H1 (cell line): ENCODE results near the gene APOL3. TPM values are rescaled to one million over a fixed set of nuclear protein-coding genes. Genes with fewer than 3 reads are reported as not detected.

Experiments
- CTCF ChIA-PET: fragments of 300-600 bp; sonication (Branson Sonifier 250); formaldehyde crosslinking; loops from one replicate; lab custom pipeline; 2021; ENCODE audit not compliant: partially characterized antibody; lab: Charles Lee
- POLR2A ChIA-PET: fragments of 300-600 bp; sonication (Branson Sonifier 250); formaldehyde crosslinking; loops from one replicate; lab custom pipeline; 2021; ENCODE audit warnings: inconsistent platforms; ENCODE audit not compliant: partially characterized antibody; lab: Charles Lee
- DNase-seq, 2 experiments: peaks; one replicate each; pipeline versions ENCODE4 v3.0.0 to v3.0.0-alpha.2; 2010 to 2022; ENCODE audit warnings: low spot score in 2 of 2, low read depth in 1 of 2, mixed read lengths in 1 of 2
- FAIRE-seq: peaks from 2 replicates; lab custom pipeline; 2011; peaks lifted over from hg19 to GRCh38; lab: Jason Lieb, UNC
- H2AFZ ChIP-seq: 2 replicates; pipeline ENCODE4 v1.8.1; 2012; ENCODE audit warnings: low read length, inconsistent platforms
- H2AK5ac ChIP-seq: 2 replicates; pipeline ENCODE4 v1.6.1; 2013; ENCODE audit warnings: low read depth, low read length
- H2BK120ac ChIP-seq: replicated peaks from 2 replicates; pipeline ENCODE3; 2013; ENCODE audit warnings: low read depth, low read length, inconsistent platforms
- H2BK12ac ChIP-seq: 2 replicates; pipeline ENCODE4 v1.6.1; 2013; ENCODE audit warnings: low read depth, low read length
- H2BK15ac ChIP-seq: 2 replicates; pipeline ENCODE4 v1.6.1; 2013; ENCODE audit warnings: low read length
- H2BK20ac ChIP-seq: 2 replicates; pipeline ENCODE4 v1.6.1; 2013; ENCODE audit warnings: low read length
- H2BK5ac ChIP-seq: 2 replicates; pipeline ENCODE4 v1.6.1; 2013; ENCODE audit warnings: low read depth, low read length
- H3K14ac ChIP-seq: 2 replicates; pipeline ENCODE4 v1.6.1; 2013; ENCODE audit warnings: inconsistent platforms; ENCODE audit not compliant: insufficient read length
- H3K18ac ChIP-seq: 2 replicates; pipeline ENCODE4 v1.6.1; 2013; ENCODE audit warnings: low read length; ENCODE audit errors: extremely low read depth
- H3K23ac ChIP-seq: 2 replicates; pipeline ENCODE4 v1.6.1; 2013; ENCODE audit warnings: inconsistent platforms; ENCODE audit not compliant: insufficient read length
- H3K23me2 ChIP-seq: 2 replicates; pipeline ENCODE4 v1.6.1; 2013; ENCODE audit warnings: low read depth, low read length
- H3K27ac ChIP-seq: 2 replicates; pipeline ENCODE4 v1.6.1; 2011; ENCODE audit warnings: low read depth, low read length, inconsistent platforms
- H3K27me3 ChIP-seq, 4 experiments: replicated peaks in 1 of 4; 1 replicate in 1 of 4; 2 replicates in 3 of 4; pipeline versions ENCODE4 v1.6.1 to v1.8.1; 2011 to 2013; ENCODE audit warnings: low read length in 3 of 4, mild to moderate bottlenecking in 3 of 4, inconsistent platforms in 2 of 4, mixed read lengths in 2 of 4, moderate library complexity in 1 of 4; ENCODE audit not compliant: control insufficient read depth in 3 of 4, insufficient read depth in 3 of 4; ENCODE audit errors: extremely low read depth in 1 of 4
- H3K36me3 ChIP-seq, 4 experiments: 2 replicates each; pipeline versions ENCODE4 v1.6.1 to v1.8.1; 2011 to 2013; ENCODE audit warnings: mild to moderate bottlenecking in 4 of 4, low read length in 3 of 4, moderate library complexity in 2 of 4, control low read depth in 1 of 4, inconsistent platforms in 1 of 4; ENCODE audit not compliant: insufficient read depth in 4 of 4, control insufficient read depth in 2 of 4
- H3K4ac ChIP-seq: replicated peaks from 2 replicates; pipeline ENCODE3; 2013; ENCODE audit warnings: low read length, low read depth, mixed read lengths, inconsistent platforms; ENCODE audit not compliant: insufficient read length
- H3K4me1 ChIP-seq, 4 experiments: replicated peaks in 1 of 4; 1 replicate in 1 of 4; 2 replicates in 3 of 4; pipeline versions ENCODE4 v1.6.1 to v1.8.1; 2011 to 2013; ENCODE audit warnings: low read length in 3 of 4, inconsistent platforms in 2 of 4, mixed read lengths in 1 of 4; ENCODE audit not compliant: insufficient read depth in 4 of 4, control insufficient read depth in 3 of 4
- H3K4me2 ChIP-seq, 2 experiments: 2 replicates each; pipeline versions ENCODE4 v1.6.1 to v1.8.1; 2011 to 2013; ENCODE audit warnings: low read depth in 2 of 2, low read length in 2 of 2, control low read depth in 1 of 2, inconsistent platforms in 1 of 2, mild to moderate bottlenecking in 1 of 2; ENCODE audit not compliant: insufficient read depth in 1 of 2
- H3K4me3 ChIP-seq, 4 experiments: fragments of 200-600, 300-600 bp in 1 of 4; sonication (generic), shearing (Covaris generic), sonication (Bioruptor Twin) in 1 of 4; 2 replicates each; pipeline versions ENCODE4 v1.5.1 to v1.8.1; 2011 to 2016; ENCODE audit warnings: low read length in 4 of 4, low read depth in 3 of 4, control low read depth in 2 of 4, inconsistent platforms in 2 of 4, mild to moderate bottlenecking in 2 of 4, mixed read lengths in 1 of 4, moderate library complexity in 1 of 4; ENCODE audit not compliant: insufficient read depth in 2 of 4; ENCODE audit errors: extremely low read depth in 1 of 4
- H3K56ac ChIP-seq: replicated peaks from 2 replicates; pipeline ENCODE3; 2013; ENCODE audit warnings: low read depth, mild to moderate bottlenecking, mixed read lengths, low read length, inconsistent platforms; ENCODE audit not compliant: insufficient read length
- H3K79me1 ChIP-seq: 2 replicates; pipeline ENCODE4 v1.6.1; 2013; ENCODE audit warnings: low read depth, low read length, control low read depth
- H3K79me2 ChIP-seq, 2 experiments: 2 replicates each; pipeline versions ENCODE4 v1.6.1 to v1.8.1; 2012 to 2013; ENCODE audit warnings: low read length in 2 of 2, mild to moderate bottlenecking in 2 of 2, inconsistent platforms in 1 of 2; ENCODE audit not compliant: insufficient read depth in 2 of 2, control insufficient read depth in 1 of 2
- H3K9ac ChIP-seq, 4 experiments: replicated peaks in 1 of 4; 1 replicate in 1 of 4; 2 replicates in 3 of 4; pipeline versions ENCODE4 v1.6.1 to v1.8.1; 2011 to 2013; ENCODE audit warnings: low read depth in 3 of 4, low read length in 3 of 4, control low read depth in 2 of 4, mild to moderate bottlenecking in 2 of 4, moderate library complexity in 2 of 4, inconsistent platforms in 1 of 4; ENCODE audit errors: extremely low read depth in 1 of 4
- H3K9me3 ChIP-seq, 2 experiments: 2 replicates each; pipeline versions ENCODE4 v1.6.1 to v1.8.1; 2012 to 2013; ENCODE audit warnings: mild to moderate bottlenecking in 2 of 2, moderate library complexity in 2 of 2, control low read depth in 1 of 2, inconsistent platforms in 1 of 2, low read depth in 1 of 2, low read length in 1 of 2, mixed read lengths in 1 of 2; ENCODE audit not compliant: insufficient read depth in 2 of 2
- H4K20me1 ChIP-seq, 2 experiments: replicated peaks in 1 of 2; 2 replicates each; pipeline versions ENCODE3 to v1.8.1; 2011 to 2013; ENCODE audit warnings: inconsistent platforms in 2 of 2, low read length in 2 of 2, mild to moderate bottlenecking in 1 of 2; ENCODE audit not compliant: insufficient read depth in 2 of 2, control insufficient read depth in 1 of 2
- H4K5ac ChIP-seq: 2 replicates; pipeline ENCODE4 v1.6.1; 2013; ENCODE audit warnings: low read length, low read depth, mixed read lengths, inconsistent platforms; ENCODE audit not compliant: insufficient read length
- H4K8ac ChIP-seq: 2 replicates; pipeline ENCODE4 v1.8.0; 2013; ENCODE audit warnings: mild to moderate bottlenecking, moderate library complexity, low read length, inconsistent platforms; ENCODE audit not compliant: insufficient read depth; ENCODE audit errors: extremely low read depth
- H4K91ac ChIP-seq: replicated peaks from 2 replicates; pipeline ENCODE3; 2013; ENCODE audit warnings: low read length, mixed read lengths, inconsistent platforms; ENCODE audit not compliant: insufficient read length
- JUN ChIP-seq: IDR thresholded peaks from 2 replicates; pipeline ENCODE4 v1.6.1; 2011; ENCODE audit warnings: low read depth, mild to moderate bottlenecking, improper control_type of control experiment, low read length
- KDM1A ChIP-seq: fragments of 200-600, 300-600 bp; sonication (generic); IDR thresholded peaks from 2 replicates; pipeline ENCODE4 v1.7.1; 2016; ENCODE audit warnings: mild to moderate bottlenecking, low read length, borderline replicate concordance
- KDM4A ChIP-seq: IDR thresholded peaks from one replicate; pipeline ENCODE4 v1.7.1; 2012; ENCODE audit warnings: low read depth, mild to moderate bottlenecking, moderate library complexity, low read length, inconsistent platforms; ENCODE audit not compliant: severe bottlenecking
- RNF2 ChIP-seq: fragments of 200-900, 300-1000 bp; sonication (generic); IDR thresholded peaks from 2 replicates; pipeline ENCODE4 v1.7.1; 2016; ENCODE audit warnings: borderline replicate concordance, low read depth, mild to moderate bottlenecking, antibody characterized with exemption, low read length; ENCODE audit not compliant: poor library complexity, severe bottlenecking; ENCODE audit errors: missing control alignments
- TEAD4 ChIP-seq: IDR thresholded peaks from 2 replicates; pipeline ENCODE4 v1.6.1; 2012; ENCODE audit warnings: low read depth, low read length, inconsistent platforms, mixed read lengths
- WGBS, 2 experiments: shearing (Covaris generic) in 1 of 2; methylation state at CpG; one replicate each; pipeline versions ENCODE4 v1.1.6 to v1.1.7; 2013 to 2015; ENCODE audit warnings: low lambda C conversion rate in 2 of 2, mixed read lengths in 2 of 2, inconsistent platforms in 1 of 2, low coverage in 1 of 2, missing lambda C conversion rate in 1 of 2; ENCODE audit not compliant: insufficient replicate concordance in 2 of 2, insufficient coverage in 1 of 2, insufficient read length in 1 of 2; ENCODE audit errors: extremely low coverage in 1 of 2, missing lambda C conversion rate in 1 of 2; 5-methylcytosine and 5-hydroxymethylcytosine counted together
- polyA plus RNA-seq, 7 experiments: library from polyadenylated mRNA; depleted of rRNA in 3 of 7; stranded (reverse) in 5 of 7; unstranded in 2 of 7; fragments of >200 nt in 5 of 7; fragments of 200-250 nt in 2 of 7; gene quantifications; 1 replicate in 5 of 7; 2 replicates in 1 of 7; 4 replicates in 1 of 7; pipeline versions ENCODE4 v1.2.1 to v1.2.3, GENCODE V29; 2011 to 2013; ENCODE audit warnings: missing spikeins in 2 of 7, mixed read lengths in 2 of 7
- total RNA-seq: library from RNA; stranded (reverse); fragmentation: NEBNext Ultra II Directional; extraction: Animal tissue kit (Norgen Biotek cat#: 25700); gene quantifications from 2 replicates; pipeline ENCODE4 v1.2.1, GENCODE V29; 2021

APOL3 gene
- total and polyA plus RNA-seq, 2 of the 8 experiments (the other 6 are each of a cell fraction or from before 2014, with no cell fraction given): 0.12 TPM; not detected in 1

GRCh38 chr22:36148411-36148810 lies 12.1 kb downstream of the APOL3 start:
- Histone ChIP-seq H2BK15ac (no peak overlapping the region), H3K4me2 (no peak overlapping the region), H3K27ac (no peak overlapping the region), H3K79me2 (no peaks in the 10 kb centered on the region), H2AFZ (no peak overlapping the region), H2AK5ac (no peak overlapping the region), H3K14ac (no peak overlapping the region), H3K23me2 (0 out of 2 replicates have a peak, but pooled peaks cover 1% of the 10 kb centered on the region), H3K23ac (no peak overlapping the region), H4K8ac (peak overlapping the region; percentile 36; the same call in 1 of the 2 replicates), H2BK12ac (0 out of 2 replicates have a peak overlapping the region, but pooled peaks have one; percentile 27), H2BK20ac (no peak overlapping the region), H4K5ac (no peak overlapping the region), H3K4me3 (no peak overlapping the region), H3K4ac (no peak overlapping the region), H2BK5ac (no peak overlapping the region), H3K9ac (no peak overlapping the region), H3K9me3 (peaks cover 0 to 9% of the 10 kb centered on the region in 2 experiments; a peak in 1 of 4 replicates), H4K20me1 (no peaks in the 10 kb centered on the region), H3K36me3 (no peaks in the 10 kb centered on the region), H4K91ac (no peak overlapping the region), H3K4me1 (peaks cover 2 to 7% (median 4%) of the 10 kb centered on the region in 4 experiments; a peak in 5 of 7 replicates), H2BK120ac (no peak overlapping the region), H3K56ac (no peak overlapping the region), H3K18ac (no peak overlapping the region), H3K79me1 (no peaks in the 10 kb centered on the region), H3K27me3 (no peaks in the 10 kb centered on the region)
- ChIA-PET POLR2A (no interaction called here), CTCF (interaction anchor here (0.9 to 1.6 kb wide), 2 partner anchors 33 to 38 kb away, joined by 4 to 5 read pairs; no protein-coding TSS in a partner anchor)
- no peak for TF ChIP-seq KDM4A
- TF ChIP-seq RNF2: no peak
- no peak for TF ChIP-seq KDM1A
- no peak for TF ChIP-seq JUN
- TF ChIP-seq TEAD4: no peak
- 84% methylated on average over 8 of the region's 8 CpGs; no CpG with 5 or more reads in 1 of the 2 experiments for WGBS, 2 experiments
- DNase-seq (no peak), FAIRE-seq (no peak)
